Activated CD4-positive, CD25-positive, alpha-beta regulatory T cell treated with anti-CD3 and anti-CD28 coated beads, Interleukin-2, amount 50 U/mL, for 16 hours (primary cell): ENCODE results near the gene LINGO3.
A peak's percentile ranks its signal among the peaks of the same experiment; 100 is the strongest.

ENCODE experiments used
- DNase-seq: peaks from one replicate; pipeline ENCODE4 v3.0.0-alpha.2; 2020; ENCODE audit warnings: low read depth, low spot score

The LINGO3 gene

GRCh38 chr19:2327773-2328400, 19.9 kb upstream of the LINGO3 start:
- DNase-seq, result peak; percentile 48

GRCh38 chr19:2326699-2327360, 18.9 kb upstream of the LINGO3 start:
- no peak for DNase-seq

DNA sequence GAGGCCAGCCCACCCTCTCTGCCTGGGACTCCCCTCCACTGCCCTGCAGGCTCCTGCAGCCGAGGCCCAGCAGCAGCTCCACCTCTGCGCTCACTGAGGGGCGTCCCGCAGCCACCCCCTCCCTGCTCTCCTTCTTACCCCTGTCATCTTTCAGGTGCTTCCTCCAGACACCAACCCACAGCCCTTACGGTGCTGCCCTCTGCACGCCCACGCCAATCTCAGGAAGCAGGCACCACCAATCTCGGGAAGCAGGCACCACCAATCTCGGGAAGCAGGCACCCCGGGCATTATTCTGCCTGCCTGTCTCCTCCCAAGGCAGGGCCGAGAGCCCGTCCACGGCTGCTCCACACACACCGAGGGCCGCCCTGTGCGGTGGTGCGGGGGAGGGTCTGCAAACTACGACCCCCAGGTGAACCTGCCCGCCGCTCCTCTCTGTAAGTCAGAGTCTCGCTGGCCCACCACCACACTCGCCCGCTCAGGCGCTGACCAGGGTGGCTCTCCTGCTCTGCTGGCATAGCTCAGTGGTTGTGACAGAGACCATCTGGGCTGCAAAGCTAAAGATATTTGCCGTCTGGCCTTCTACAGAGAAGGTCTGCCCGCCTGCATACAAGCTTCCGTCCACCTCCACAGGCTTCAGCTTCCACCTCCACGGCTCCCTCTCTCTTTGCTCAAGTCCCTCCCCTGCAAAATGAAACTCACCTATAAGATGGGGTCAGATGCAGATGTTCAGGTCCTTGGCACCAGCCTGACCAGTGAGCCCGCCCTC, 17.5 kb upstream of the LINGO3 start:
- no peak for DNase-seq

DNA sequence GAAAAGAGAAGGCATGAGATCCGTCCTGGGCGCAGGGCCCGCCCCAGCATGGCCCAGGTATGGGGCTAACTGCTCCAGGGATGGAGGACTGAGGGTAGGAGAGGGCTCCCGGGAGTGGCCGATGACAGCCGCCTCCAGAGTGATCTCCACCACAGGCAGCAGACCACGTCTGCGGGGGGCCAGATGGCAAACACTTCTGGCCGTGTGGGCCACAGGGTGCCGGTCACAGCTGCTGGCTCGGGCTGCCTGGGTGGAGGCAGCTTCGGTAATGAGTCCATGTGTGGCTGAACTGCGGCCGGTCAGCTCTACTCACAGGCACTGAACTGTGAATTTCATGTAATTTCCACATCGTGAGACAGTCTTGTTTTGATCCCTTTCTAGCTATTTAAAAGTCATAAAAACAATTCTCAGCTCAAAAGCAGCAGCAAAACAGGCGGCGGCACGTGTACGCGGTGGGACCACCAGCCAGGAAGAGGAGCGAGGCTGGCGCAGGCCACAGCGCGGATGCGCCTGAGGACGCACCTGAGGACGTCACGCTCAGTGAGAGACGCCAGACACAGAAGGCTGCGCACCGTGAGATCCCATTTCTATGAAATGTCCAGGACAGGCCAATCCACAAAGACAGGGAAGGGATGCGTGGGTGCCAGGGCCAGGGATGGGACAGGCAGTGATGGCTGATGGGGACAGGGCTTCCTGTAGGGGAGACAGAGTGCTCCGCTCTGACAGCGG, 16.4 kb upstream of the LINGO3 start:
- DNase-seq, result no peak

- no peak for DNase-seq
Observed at GRCh38 chr19:2323707-2324106, 15.8 kb upstream of the LINGO3 start.

- no peak for DNase-seq
Observed at GRCh38 chr19:2321565-2322283, 13.8 kb upstream of the LINGO3 start.

- no peak for DNase-seq
Observed at GRCh38 chr19:2320939-2321338, 13.0 kb upstream of the LINGO3 start.

DNA sequence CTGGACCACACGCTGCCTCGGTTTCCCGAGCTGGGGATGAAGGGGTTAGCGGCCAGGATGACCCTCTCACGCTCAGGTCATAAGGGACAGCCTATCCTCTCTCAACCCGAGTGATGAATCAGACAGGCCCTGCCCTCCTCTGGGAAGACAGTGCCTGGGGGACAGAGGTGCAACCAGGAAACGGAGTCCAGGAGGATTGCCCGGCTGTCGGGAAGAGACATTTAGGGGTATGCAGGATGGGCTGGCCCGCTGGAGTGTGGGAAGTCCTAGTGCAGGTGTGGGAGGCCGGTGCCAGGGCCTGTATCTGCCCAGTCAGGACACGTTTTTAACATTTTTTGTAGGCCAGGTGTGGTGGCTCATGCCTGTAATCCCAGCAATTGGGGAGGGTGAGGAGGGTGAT, 12.1 kb upstream of the LINGO3 start:
- no peak for DNase-seq

DNA sequence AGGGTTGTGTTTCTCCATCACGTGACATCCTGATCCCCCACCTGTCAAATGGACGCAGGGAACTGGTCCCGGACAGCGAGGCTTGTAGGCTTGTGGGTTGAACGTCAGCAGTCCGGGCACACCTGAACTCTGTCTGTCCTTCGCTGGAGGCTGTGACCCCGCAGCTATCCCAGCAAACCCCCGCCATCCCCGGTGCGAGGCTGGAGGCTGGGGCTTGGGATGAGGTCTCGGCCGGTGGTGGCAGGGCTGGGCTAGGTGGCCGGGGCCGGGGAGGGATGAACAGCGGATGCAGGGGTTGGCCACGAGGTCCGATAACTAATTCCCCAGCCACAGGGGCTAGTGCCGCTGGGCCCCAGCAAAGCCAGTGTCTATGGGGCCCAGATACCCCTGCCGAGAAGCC, 11.6 kb upstream of the LINGO3 start:
- no peak for DNase-seq

DNA sequence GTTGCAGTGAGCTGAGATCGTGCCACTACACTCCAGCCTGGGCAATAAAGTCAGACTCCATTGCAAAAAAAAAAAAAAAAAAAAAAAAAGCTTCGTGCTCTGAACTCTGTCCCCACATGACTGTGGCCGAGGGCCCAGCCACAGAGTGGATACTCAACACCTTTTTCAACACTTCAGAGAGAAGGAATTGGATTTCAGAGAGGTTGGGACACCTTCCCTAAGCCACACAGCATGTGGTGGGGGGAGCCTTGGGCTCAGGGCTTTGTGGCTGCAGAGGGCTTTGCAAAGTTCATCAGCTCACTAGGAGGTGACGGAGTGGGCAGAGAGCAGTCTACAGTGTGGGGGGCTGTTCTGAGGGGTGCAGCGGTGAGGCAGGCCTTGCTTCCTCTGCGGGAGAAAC, 11.0 kb upstream of the LINGO3 start:
- DNase-seq, result no peak

GRCh38 chr19:2317756-2318155, 9.8 kb upstream of the LINGO3 start:
- DNase-seq, result no peak

- DNase-seq, result no peak
Observed at GRCh38 chr19:2317300-2317699, 9.3 kb upstream of the LINGO3 start.

GRCh38 chr19:2315818-2316353, 7.9 kb upstream of the LINGO3 start:
- no peak for DNase-seq

- DNase-seq, result no peak
Observed at GRCh38 chr19:2315121-2315817, 7.3 kb upstream of the LINGO3 start.

DNA sequence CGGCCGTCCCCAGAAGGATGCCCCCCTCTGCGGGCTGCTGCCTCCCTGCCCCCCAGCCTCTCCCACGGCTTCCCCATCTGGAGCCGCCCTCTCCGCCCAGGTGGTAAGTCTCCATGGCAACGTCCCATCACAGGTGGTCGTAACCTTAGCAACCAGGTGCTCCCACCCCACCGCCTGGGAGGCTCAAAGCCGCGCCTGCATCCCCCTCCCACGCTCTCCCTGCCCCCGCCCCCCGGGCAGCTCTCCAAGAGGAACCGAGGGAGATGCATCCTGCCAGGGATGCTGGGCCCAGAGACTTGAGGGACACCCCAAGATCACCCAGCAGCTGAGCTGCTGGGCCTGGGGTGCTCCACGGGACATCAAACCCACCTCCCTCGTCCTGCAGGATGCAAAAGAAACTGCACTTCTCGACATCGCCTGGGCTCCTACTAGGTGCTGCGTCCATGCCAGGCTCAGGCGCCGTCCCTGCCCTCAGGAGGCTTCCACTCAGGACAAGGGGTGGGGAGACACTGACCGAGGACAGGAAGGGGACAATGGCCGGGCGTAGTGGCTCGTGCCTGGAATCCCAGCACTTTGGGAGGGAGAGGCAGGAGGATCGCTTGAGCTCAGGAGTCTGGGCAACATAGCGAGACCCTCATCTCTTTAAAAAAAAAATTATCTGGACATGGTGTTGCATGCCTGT, 5.0 kb upstream of the LINGO3 start:
- no peak for DNase-seq

DNA sequence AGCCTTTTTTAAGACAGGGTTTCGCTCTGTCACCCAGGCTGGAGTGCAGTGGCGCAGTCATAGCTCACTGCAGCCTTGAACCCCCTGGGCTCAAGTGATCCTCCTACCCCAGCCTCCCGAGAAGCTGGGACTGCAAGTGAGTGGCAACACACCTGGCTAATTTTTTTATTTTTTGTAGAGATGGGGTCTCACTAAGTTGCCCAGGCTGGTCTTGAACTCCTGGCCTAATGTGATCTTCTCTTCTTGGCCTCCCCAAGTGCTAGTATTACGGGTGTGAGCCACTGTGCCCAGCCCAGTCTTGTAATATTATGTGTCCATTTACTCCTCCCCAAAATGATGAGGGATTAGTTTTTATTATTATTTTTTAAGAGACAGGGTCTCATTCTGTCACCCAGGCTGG, 3.1 kb upstream of the LINGO3 start:
- no peak for DNase-seq

GRCh38 chr19:2309734-2310362, 1.9 kb upstream of the LINGO3 start:
- DNase-seq, result no peak

GRCh38 chr19:2307518-2308012, 389 bp downstream of the LINGO3 start:
- DNase-seq, result no peak

- no peak for DNase-seq
Observed at GRCh38 chr19:2306971-2307370, 983 bp downstream of the LINGO3 start.
